Activated CD8-positive, alpha-beta memory T cell treated with anti-CD3 and anti-CD28 coated beads for 1 hour (primary cell): ENCODE results near the gene TRUB1.

Source experiments
- DNase-seq, 2 donors: peaks; one replicate each; pipeline ENCODE4 v3.0.0-alpha.2; 2020; ENCODE audit warnings: low read depth in 1 of 2; ENCODE audit errors: extremely low read depth in 1 of 2

TRUB1 gene

DNA sequence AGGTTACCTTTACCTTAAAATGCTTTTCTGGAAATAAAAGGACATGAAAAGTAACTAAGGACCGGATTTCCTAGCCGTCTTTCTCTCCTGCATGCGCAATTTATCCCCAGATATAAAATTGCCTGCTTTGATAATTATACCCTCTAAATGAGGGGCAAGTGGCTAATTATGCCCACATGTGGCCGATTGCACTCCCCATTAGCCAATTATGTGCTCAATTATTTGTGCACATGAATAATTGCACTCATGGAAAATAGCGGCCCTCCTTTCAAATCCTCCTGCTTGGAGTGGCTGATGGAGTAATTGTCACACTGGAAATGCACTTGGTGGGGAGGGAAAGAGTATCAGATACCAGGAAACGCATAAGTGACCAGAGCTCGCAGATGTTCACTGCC is 88.7 kb downstream of the TRUB1 start:
- DNase-seq: no peak
